Lung (tissue), 12 donors: Measurements from ENCODE around the gene S100A5. TPM values are rescaled to one million over a fixed set of nuclear protein-coding genes. Genes with fewer than 3 reads are reported as not detected.

Experiments
- ATAC-seq: fragments of 200-7000 bp; cut with Tn5 transposase; one replicate; pipeline ENCODE4 v1.9.1; 2020; ENCODE audit warnings: moderate number of reproducible peaks; ENCODE audit not compliant: insufficient read depth, low FRiP score
- DNase-seq, 3 donors: peaks; one replicate each; pipeline ENCODE4 v3.0.0-alpha.2; 2013 to 2017
- H3K27ac ChIP-seq, 2 donors: one replicate each; pipeline ENCODE4 v1.5.1; 2013; ENCODE audit warnings: mild to moderate bottlenecking in 2 of 2, moderate library complexity in 2 of 2, control low read depth in 1 of 2, inconsistent platforms in 1 of 2, low read depth in 1 of 2, low read length in 1 of 2
- H3K27me3 ChIP-seq, 3 donors: one replicate each; pipeline ENCODE4 v1.5.1; 2013; ENCODE audit warnings: low read length in 2 of 3; ENCODE audit not compliant: control insufficient read depth in 3 of 3, insufficient read depth in 3 of 3
- H3K36me3 ChIP-seq, 4 donors: one replicate each; pipeline ENCODE4 v1.5.1; 2013; ENCODE audit warnings: low read length in 4 of 4, mild to moderate bottlenecking in 1 of 4, moderate library complexity in 1 of 4; ENCODE audit not compliant: control insufficient read depth in 4 of 4, insufficient read depth in 4 of 4
- H3K4me1 ChIP-seq, 5 donors: one replicate each; pipeline ENCODE4 v1.5.1; 2013; ENCODE audit warnings: low read length in 5 of 5, mild to moderate bottlenecking in 2 of 5, moderate library complexity in 1 of 5; ENCODE audit not compliant: control insufficient read depth in 5 of 5, insufficient read depth in 5 of 5
- H3K4me3 ChIP-seq: one replicate; pipeline ENCODE4 v1.5.1; 2013; ENCODE audit warnings: mild to moderate bottlenecking, control low read depth, moderate library complexity
- H3K9ac ChIP-seq, 2 donors: one replicate each; pipeline ENCODE4 v1.5.1; 2013; ENCODE audit warnings: low read length in 2 of 2, control low read depth in 1 of 2; ENCODE audit not compliant: insufficient read depth in 1 of 2
- H3K9me3 ChIP-seq, 4 donors: one replicate each; pipeline ENCODE4 v1.5.1; 2013; ENCODE audit warnings: low read length in 3 of 4, mild to moderate bottlenecking in 1 of 4, moderate library complexity in 1 of 4; ENCODE audit not compliant: control insufficient read depth in 4 of 4, insufficient read depth in 3 of 4
- CTCF ChIP-seq: IDR thresholded peaks from 2 replicates; pipeline ENCODE4 v1.5.1; 2012; ENCODE audit warnings: mild to moderate bottlenecking; ENCODE audit errors: control extremely low read depth, extremely low read depth
- WGBS, 2 donors: extraction: QIAGEN DNeasy Blood & Tissue Kit; methylation state at CpG; one replicate each; pipeline ENCODE4 v1.1.7; 2013; 5-methylcytosine and 5-hydroxymethylcytosine counted together
- polyA plus RNA-seq, 2 donors: library from polyadenylated mRNA; stranded (reverse); fragments of 200-250 nt; gene quantifications; one replicate each; pipeline ENCODE4 v1.2.1, GENCODE V29; 2013
- total RNA-seq, 2 donors: library from RNA; depleted of rRNA in 1 of 2; stranded (reverse); fragments of >200 nt in 1 of 2; gene quantifications; one replicate each; pipeline ENCODE4 v1.2.1, GENCODE V29; 2014 to 2021
- donor health status: control.
- donor health status: control.
- donor health status: Bipolar disorder and iron deficiency.
- donor health status: healthy.
- donor health status: DM: yes; HTN: yes; CAD: no.

Gene S100A5
- total and polyA plus RNA-seq, 4 donors, result 0.31 to 0.32 (median 0.31) TPM; not detected in 1

GRCh38 chr1:153566414-153567371 is 26.0 kb upstream of the S100A5 start:
- no peak for TF ChIP-seq CTCF
- Histone ChIP-seq H3K4me3 (no peak overlapping the region), H3K27me3 (no peaks in the 10 kb centered on the region), H3K4me1 (peaks cover 10 to 31% (median 16%) of the 10 kb centered on the region in 5 donors), H3K27ac (peak overlapping the region; percentile 86 to 99), H3K9me3 (no peaks in the 10 kb centered on the region), H3K9ac (peak overlapping the region in 1 of 2 donors; percentile 42), H3K36me3 (no peaks in the 10 kb centered on the region)
- peak; percentile 85 for ATAC-seq
- WGBS, 2 donors, result 32 to 44% methylated on average over 16 of the region's 16 CpGs
- DNase-seq, result peak; percentile 53 to 82 (median 73)

GRCh38 chr1:153565529-153566374 is 25.0 kb upstream of the S100A5 start, which contains the start of gene S100A2:
S100A2 (minus strand) TSS chr1:153565844; CDS start chr1:153563877, 1,967 bp downstream.
- Histone ChIP-seq H3K4me3 (no peak within 1 kb of the TSS), H3K27ac (peak within 1 kb of the TSS; percentile 86 to 99), H3K4me1 (peaks cover 10 to 34% (median 18%) of the 10 kb centered on the region in 5 donors), H3K9ac (peak within 1 kb of the TSS in 1 of 2 donors; percentile 42), H3K27me3 (no peaks in the 10 kb centered on the region), H3K9me3 (no peaks in the 10 kb centered on the region), H3K36me3 (no peaks in the 10 kb centered on the region)
- DNase-seq, result peak in 2 of 3 donors; percentile 16 to 27
- TF ChIP-seq CTCF, result no peak
- peak; percentile 37 for ATAC-seq
- WGBS, 2 donors, result 26 to 39% methylated on average over 8 of the region's 8 CpGs

- Histone ChIP-seq H3K9ac (no peak overlapping the region), H3K27ac (no peak overlapping the region), H3K4me3 (no peak overlapping the region), H3K27me3 (no peaks in the 10 kb centered on the region), H3K4me1 (peaks cover 10 to 34% (median 18%) of the 10 kb centered on the region in 5 donors), H3K36me3 (no peaks in the 10 kb centered on the region), H3K9me3 (no peaks in the 10 kb centered on the region)
- no peak for TF ChIP-seq CTCF
- 84 to 94% methylated on average over 7 of the region's 7 CpGs for WGBS, 2 donors
- DNase-seq (no peak), ATAC-seq (no peak)
These were observed 23.3 kb upstream of the S100A5 start for GRCh38 chr1:153563991-153564390.
